H9 (cell line): ENCODE results near the gene TRPM3. TPM values are rescaled to one million over a fixed set of nuclear protein-coding genes. Genes with fewer than 3 reads are reported as not detected.
A peak's percentile ranks its signal among the peaks of the same experiment; 100 is the strongest.

ENCODE experiments used
- DNase-seq: peaks from one replicate; pipeline ENCODE4 v3.0.0-alpha.2; 2017
- H2AFZ ChIP-seq: one replicate; pipeline ENCODE4 v1.6.1; 2013; ENCODE audit warnings: mild to moderate bottlenecking, low read length, control low read depth, moderate library complexity
- H2AK5ac ChIP-seq: 2 replicates; pipeline ENCODE4 v1.6.1; 2013; ENCODE audit warnings: low read length, control low read depth, mixed read lengths; ENCODE audit not compliant: insufficient read length
- H2BK120ac ChIP-seq: one replicate; pipeline ENCODE4 v1.6.1; 2013; ENCODE audit warnings: low read depth, mild to moderate bottlenecking, low read length, control low read depth, inconsistent platforms; ENCODE audit not compliant: poor library complexity, severe bottlenecking
- H2BK12ac ChIP-seq: 2 replicates; pipeline ENCODE4 v1.6.1; 2013; ENCODE audit warnings: low read length, control low read depth, mixed read lengths, low read depth; ENCODE audit not compliant: insufficient read length
- H2BK15ac ChIP-seq: 2 replicates; pipeline ENCODE4 v1.6.1; 2013; ENCODE audit warnings: low read depth, low read length, control low read depth
- H2BK20ac ChIP-seq: one replicate; pipeline ENCODE4 v1.6.1; 2013; ENCODE audit warnings: low read depth, mild to moderate bottlenecking, low read length, control low read depth, inconsistent platforms; ENCODE audit not compliant: poor library complexity, severe bottlenecking
- H2BK5ac ChIP-seq: 2 replicates; pipeline ENCODE4 v1.6.1; 2013; ENCODE audit warnings: low read length, control low read depth, mixed read lengths; ENCODE audit not compliant: insufficient read length
- H3K14ac ChIP-seq: 2 replicates; pipeline ENCODE4 v1.6.1; 2013; ENCODE audit warnings: low read length, control low read depth; ENCODE audit not compliant: insufficient read depth
- H3K18ac ChIP-seq: 2 replicates; pipeline ENCODE4 v1.6.1; 2013; ENCODE audit warnings: low read depth, mild to moderate bottlenecking, mixed read lengths, low read length, control low read depth; ENCODE audit not compliant: insufficient read length
- H3K23ac ChIP-seq: 2 replicates; pipeline ENCODE4 v1.6.1; 2013; ENCODE audit warnings: low read length, control low read depth, mixed read lengths, low read depth; ENCODE audit not compliant: insufficient read length
- H3K23me2 ChIP-seq: 2 replicates; pipeline ENCODE4 v1.6.1; 2013; ENCODE audit warnings: low read depth, mild to moderate bottlenecking, mixed read lengths, low read length, control low read depth; ENCODE audit not compliant: insufficient read length, poor library complexity, severe bottlenecking
- H3K27ac ChIP-seq: 2 replicates; pipeline ENCODE4 v1.5.1; 2013; ENCODE audit warnings: low read length, control low read depth, mixed read lengths, low read depth; ENCODE audit not compliant: insufficient read length
- H3K27me3 ChIP-seq: 2 replicates; pipeline ENCODE4 v1.6.1; 2013; ENCODE audit warnings: low read length, control low read depth, inconsistent platforms; ENCODE audit not compliant: insufficient read depth
- H3K4ac ChIP-seq: 2 replicates; pipeline ENCODE4 v1.6.1; 2013; ENCODE audit warnings: low read depth, mild to moderate bottlenecking, control low read depth, inconsistent platforms, low read length, moderate library complexity
- H3K4me1 ChIP-seq: 2 replicates; pipeline ENCODE4 v1.6.1; 2013; ENCODE audit warnings: low read length, control low read depth, inconsistent platforms; ENCODE audit not compliant: insufficient read depth
- H3K4me2 ChIP-seq: 2 replicates; pipeline ENCODE4 v1.6.1; 2013; ENCODE audit warnings: low read length, control low read depth, mixed read lengths; ENCODE audit not compliant: insufficient read length, insufficient read depth
- H3K56ac ChIP-seq: 2 replicates; pipeline ENCODE4 v1.6.1; 2013; ENCODE audit warnings: low read depth, mild to moderate bottlenecking, mixed read lengths, low read length, control low read depth; ENCODE audit not compliant: insufficient read length
- H3K79me1 ChIP-seq: 2 replicates; pipeline ENCODE4 v1.6.1; 2013; ENCODE audit warnings: low read depth, mild to moderate bottlenecking, moderate library complexity, low read length, control low read depth, inconsistent platforms; ENCODE audit not compliant: insufficient read depth, poor library complexity, severe bottlenecking
- H3K79me2 ChIP-seq: 2 replicates; pipeline ENCODE4 v1.6.1; 2013; ENCODE audit warnings: low read length, control low read depth, inconsistent platforms; ENCODE audit not compliant: insufficient read depth
- H3K9ac ChIP-seq: 2 replicates; pipeline ENCODE4 v1.6.1; 2013; ENCODE audit warnings: low read length, control low read depth, mixed read lengths; ENCODE audit not compliant: insufficient read length; ENCODE audit errors: extremely low read depth
- H3K9me3 ChIP-seq: one replicate; pipeline ENCODE4 v1.6.1; 2013; ENCODE audit warnings: low read depth, low read length, inconsistent platforms; ENCODE audit not compliant: control insufficient read depth
- H3T11ph ChIP-seq: one replicate; pipeline ENCODE4 v1.6.1; 2013; ENCODE audit warnings: mild to moderate bottlenecking, low read length, control low read depth, inconsistent platforms
- H4K20me1 ChIP-seq: one replicate; pipeline ENCODE4 v1.6.1; 2013; ENCODE audit not compliant: control insufficient read depth, insufficient read length, insufficient read depth
- H4K5ac ChIP-seq: 2 replicates; pipeline ENCODE4 v1.6.1; 2013; ENCODE audit warnings: low read depth, mild to moderate bottlenecking, mixed read lengths, low read length, control low read depth; ENCODE audit not compliant: insufficient read length
- H4K8ac ChIP-seq: replicated peaks from 2 replicates; pipeline ENCODE4 v1.6.1; 2013; ENCODE audit warnings: low read length, control low read depth, mixed read lengths, low read depth; ENCODE audit not compliant: insufficient read length
- H4K91ac ChIP-seq: 2 replicates; pipeline ENCODE4 v1.6.1; 2013; ENCODE audit warnings: low read depth, mild to moderate bottlenecking, moderate library complexity, mixed read lengths, low read length, control low read depth; ENCODE audit not compliant: insufficient read length
- H3K27ac Mint-ChIP-seq, 3 experiments: 2 replicates in 2 of 3; 3 replicates in 1 of 3; pipeline ENCODE4 v1.8.0; 2020 to 2021; ENCODE audit warnings: mixed read lengths in 3 of 3, mild to moderate bottlenecking in 1 of 3, moderate library complexity in 1 of 3
- H3K27me3 Mint-ChIP-seq: 2 replicates; pipeline ENCODE4 v1.8.0; 2021; ENCODE audit warnings: low read depth, mild to moderate bottlenecking, moderate library complexity, mixed read lengths
- H3K36me3 Mint-ChIP-seq, 3 experiments: 2 replicates in 2 of 3; 3 replicates in 1 of 3; pipeline ENCODE4 v1.8.0; 2020 to 2021; ENCODE audit warnings: low read depth in 3 of 3, mixed read lengths in 3 of 3; ENCODE audit not compliant: insufficient read depth in 1 of 3
- H3K4me1 Mint-ChIP-seq, 2 experiments: 2 replicates each; pipeline ENCODE4 v1.8.0; 2020; ENCODE audit warnings: mixed read lengths in 2 of 2
- H3K4me3 Mint-ChIP-seq, 2 experiments: 2 replicates in 1 of 2; 3 replicates in 1 of 2; pipeline ENCODE4 v1.8.0; 2020 to 2021; ENCODE audit warnings: mild to moderate bottlenecking in 2 of 2, mixed read lengths in 2 of 2, moderate library complexity in 1 of 2
- H3K9me3 Mint-ChIP-seq, 2 experiments: 2 replicates in 1 of 2; 3 replicates in 1 of 2; pipeline ENCODE4 v1.8.0; 2020; ENCODE audit warnings: mild to moderate bottlenecking in 2 of 2, mixed read lengths in 2 of 2, moderate library complexity in 1 of 2
- WGBS: extraction: QIAGEN DNeasy Blood & Tissue Kit; methylation state at CpG from one replicate; pipeline ENCODE4 v1.1.7; 2013; ENCODE audit warnings: missing lambda C conversion rate, low lambda C conversion rate, mixed read lengths; ENCODE audit not compliant: insufficient read length; ENCODE audit errors: extremely low coverage; 5-methylcytosine and 5-hydroxymethylcytosine counted together
- total RNA-seq: library from RNA; stranded (reverse); gene quantifications from 2 replicates; pipeline ENCODE4 v1.2.1, GENCODE V29; 2021
- TF ChIP-seq, protein P1 (sequence below): fragments of 200-600 bp; sonication (generic); conservative IDR thresholded peaks from 3 replicates; pipeline ENCODE4 v1.8.0; 2021; ENCODE audit warnings: antibody characterized with exemption, mild to moderate bottlenecking

TRPM3 gene
- total RNA-seq, 1 experiment from 2014 or later: 10.3 TPM

DNA sequence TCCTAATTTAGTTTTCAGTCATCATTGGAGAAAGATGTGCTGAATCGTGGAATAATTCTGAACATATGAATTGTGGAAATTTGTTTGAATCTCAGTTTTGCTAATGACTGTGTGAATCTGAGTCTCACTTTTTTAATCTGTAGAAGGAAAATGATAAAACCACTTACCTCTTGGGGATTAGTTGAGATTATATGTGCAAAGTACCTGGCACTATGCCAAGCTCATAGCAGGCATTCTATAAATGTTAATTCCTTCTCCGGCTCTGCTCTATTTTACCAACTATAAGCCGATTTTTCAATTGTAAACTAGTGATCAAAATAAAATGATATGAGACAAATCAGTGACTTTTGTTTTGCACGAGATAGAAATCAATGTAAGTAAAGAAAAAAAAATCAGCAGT, 290.8 kb downstream of the TRPM3 start:
- H3K27me3 Mint-ChIP-seq: no peaks in the 10 kb centered on the region
- H2BK15ac ChIP-seq: no peak overlapping the region
- no peak overlapping the region for H3K9ac ChIP-seq
- no peaks in the 10 kb centered on the region for H3K79me1 ChIP-seq
- H3K23ac ChIP-seq: no peak overlapping the region
- H4K91ac ChIP-seq: no peak overlapping the region
- no peak overlapping the region for H3T11ph ChIP-seq
- no peaks in the 10 kb centered on the region for H3K23me2 ChIP-seq
- H3K27me3 ChIP-seq: no peaks in the 10 kb centered on the region
- no peak overlapping the region for H2BK20ac ChIP-seq
- H4K20me1 ChIP-seq: no peaks in the 10 kb centered on the region
- DNase-seq: no peak
- TF ChIP-seq, protein P1, sequence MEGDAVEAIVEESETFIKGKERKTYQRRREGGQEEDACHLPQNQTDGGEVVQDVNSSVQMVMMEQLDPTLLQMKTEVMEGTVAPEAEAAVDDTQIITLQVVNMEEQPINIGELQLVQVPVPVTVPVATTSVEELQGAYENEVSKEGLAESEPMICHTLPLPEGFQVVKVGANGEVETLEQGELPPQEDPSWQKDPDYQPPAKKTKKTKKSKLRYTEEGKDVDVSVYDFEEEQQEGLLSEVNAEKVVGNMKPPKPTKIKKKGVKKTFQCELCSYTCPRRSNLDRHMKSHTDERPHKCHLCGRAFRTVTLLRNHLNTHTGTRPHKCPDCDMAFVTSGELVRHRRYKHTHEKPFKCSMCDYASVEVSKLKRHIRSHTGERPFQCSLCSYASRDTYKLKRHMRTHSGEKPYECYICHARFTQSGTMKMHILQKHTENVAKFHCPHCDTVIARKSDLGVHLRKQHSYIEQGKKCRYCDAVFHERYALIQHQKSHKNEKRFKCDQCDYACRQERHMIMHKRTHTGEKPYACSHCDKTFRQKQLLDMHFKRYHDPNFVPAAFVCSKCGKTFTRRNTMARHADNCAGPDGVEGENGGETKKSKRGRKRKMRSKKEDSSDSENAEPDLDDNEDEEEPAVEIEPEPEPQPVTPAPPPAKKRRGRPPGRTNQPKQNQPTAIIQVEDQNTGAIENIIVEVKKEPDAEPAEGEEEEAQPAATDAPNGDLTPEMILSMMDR: no peak
- peaks cover 9 to 18% of the 10 kb centered on the region in 2 experiments for H3K4me1 Mint-ChIP-seq
- H4K5ac ChIP-seq: no peak overlapping the region
- no peak overlapping the region for H2BK5ac ChIP-seq
- H3K79me2 ChIP-seq: no peaks in the 10 kb centered on the region
- H3K18ac ChIP-seq: no peak overlapping the region
- no peaks in the 10 kb centered on the region for H3K4me1 ChIP-seq
- H3K4me2 ChIP-seq: no peak overlapping the region
- H3K56ac ChIP-seq: no peak overlapping the region
- H3K9me3 Mint-ChIP-seq: no peaks in the 10 kb centered on the region
- no peak overlapping the region for H2BK12ac ChIP-seq
- H2BK120ac ChIP-seq: no peak overlapping the region
- H3K4me3 Mint-ChIP-seq: no peak overlapping the region
- no peak overlapping the region for H4K8ac ChIP-seq
- no peak overlapping the region for H2AK5ac ChIP-seq
- no peak overlapping the region for H2AFZ ChIP-seq
- H3K27ac ChIP-seq: no peak overlapping the region
- no peak overlapping the region for H3K4ac ChIP-seq
- no peak overlapping the region for H3K14ac ChIP-seq
- H3K27ac Mint-ChIP-seq: peak overlapping the region in 1 of 3 experiments; percentile 9; a peak in 1 of 7 replicates
- no CpG with 5 or more reads among the region's 4 CpGs for WGBS
- no peaks in the 10 kb centered on the region; a peak in 2 of 7 replicates for H3K36me3 Mint-ChIP-seq
- no peaks in the 10 kb centered on the region for H3K9me3 ChIP-seq
